Measurements from ENCODE around the gene WIF1. TPM values are rescaled to one million over a fixed set of nuclear protein-coding genes. Genes with fewer than 3 reads are reported as not detected.

The WIF1 gene
- total and polyA plus RNA-seq, 2 of the 8 experiments (the other 6 are each of a cell fraction or from before 2014, with no cell fraction given) = 1.8 to 9.1 TPM

- no peak for TF ChIP-seq CHD7 (IDR thresholded peaks at IDR 0.05; ENCODE audit: insufficient replicate concordance, low read length)
- TF ChIP-seq CHD1 (IDR thresholded peaks at IDR 0.05; ENCODE audit: low read depth, low read length) = no peak
- no peak for TF ChIP-seq RAD21 (IDR thresholded peaks at IDR 0.05 in 1 of 2, conservative IDR thresholded peaks at IDR 0.05 in 1 of 2; ENCODE audit: low read depth in 2 of 2, low read length in 2 of 2)
- TF ChIP-seq RNF2 (IDR thresholded peaks at IDR 0.05; ENCODE audit: borderline replicate concordance, low read depth, low read length, missing control alignments, poor library complexity, severe bottlenecking) = no peak
Observed at GRCh38 chr12:65083581-65083980, 37.5 kb downstream of the WIF1 start (continued).

Data from H1 (cell line).